Measurements from ENCODE around the gene ACYP2.

DNA sequence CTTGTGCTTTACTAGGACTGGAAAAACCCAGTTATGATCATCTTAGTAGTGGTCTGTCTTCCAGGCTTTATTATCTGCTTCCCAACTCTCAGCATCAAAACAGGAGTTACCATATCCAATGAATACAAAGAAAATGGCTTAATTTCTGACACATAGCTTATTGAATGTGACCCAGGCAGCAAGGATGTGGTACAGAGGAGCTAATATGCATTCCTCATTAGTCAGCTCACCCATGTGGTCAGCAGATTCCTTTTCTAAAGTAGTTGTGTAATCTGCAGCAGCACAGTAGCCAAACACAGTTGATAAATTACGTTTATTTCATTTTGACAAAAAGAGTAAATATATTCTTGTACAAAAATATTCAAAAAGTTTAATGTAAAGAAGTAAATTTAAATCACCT, 97.0 kb downstream of the ACYP2 start:
- TF ChIP-seq, protein P1, sequence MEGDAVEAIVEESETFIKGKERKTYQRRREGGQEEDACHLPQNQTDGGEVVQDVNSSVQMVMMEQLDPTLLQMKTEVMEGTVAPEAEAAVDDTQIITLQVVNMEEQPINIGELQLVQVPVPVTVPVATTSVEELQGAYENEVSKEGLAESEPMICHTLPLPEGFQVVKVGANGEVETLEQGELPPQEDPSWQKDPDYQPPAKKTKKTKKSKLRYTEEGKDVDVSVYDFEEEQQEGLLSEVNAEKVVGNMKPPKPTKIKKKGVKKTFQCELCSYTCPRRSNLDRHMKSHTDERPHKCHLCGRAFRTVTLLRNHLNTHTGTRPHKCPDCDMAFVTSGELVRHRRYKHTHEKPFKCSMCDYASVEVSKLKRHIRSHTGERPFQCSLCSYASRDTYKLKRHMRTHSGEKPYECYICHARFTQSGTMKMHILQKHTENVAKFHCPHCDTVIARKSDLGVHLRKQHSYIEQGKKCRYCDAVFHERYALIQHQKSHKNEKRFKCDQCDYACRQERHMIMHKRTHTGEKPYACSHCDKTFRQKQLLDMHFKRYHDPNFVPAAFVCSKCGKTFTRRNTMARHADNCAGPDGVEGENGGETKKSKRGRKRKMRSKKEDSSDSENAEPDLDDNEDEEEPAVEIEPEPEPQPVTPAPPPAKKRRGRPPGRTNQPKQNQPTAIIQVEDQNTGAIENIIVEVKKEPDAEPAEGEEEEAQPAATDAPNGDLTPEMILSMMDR (IDR thresholded peaks at IDR 0.05), result no peak
- TF ChIP-seq POLR2A (IDR thresholded peaks at IDR 0.05) (no peak), POLR2AphosphoS5 (IDR thresholded peaks at IDR 0.05) (no peak)
